H1 (cell line): Measurements from ENCODE around the gene FAM149B1. TPM values are rescaled to one million over a fixed set of nuclear protein-coding genes. Genes with fewer than 3 reads are reported as not detected.

Source experiments
- CTCF ChIA-PET: fragments of 300-600 bp; sonication (Branson Sonifier 250); formaldehyde crosslinking; loops from one replicate; lab custom pipeline; 2021; ENCODE audit not compliant: partially characterized antibody; lab: Charles Lee
- POLR2A ChIA-PET: fragments of 300-600 bp; sonication (Branson Sonifier 250); formaldehyde crosslinking; loops from one replicate; lab custom pipeline; 2021; ENCODE audit warnings: inconsistent platforms; ENCODE audit not compliant: partially characterized antibody; lab: Charles Lee
- DNase-seq, 2 experiments: peaks; one replicate each; pipeline versions ENCODE4 v3.0.0 to v3.0.0-alpha.2; 2010 to 2022; ENCODE audit warnings: low spot score in 2 of 2, low read depth in 1 of 2, mixed read lengths in 1 of 2
- FAIRE-seq: peaks from 2 replicates; lab custom pipeline; 2011; peaks lifted over from hg19 to GRCh38; lab: Jason Lieb, UNC
- H2AFZ ChIP-seq: 2 replicates; pipeline ENCODE4 v1.8.1; 2012; ENCODE audit warnings: low read length, inconsistent platforms
- H2AK5ac ChIP-seq: 2 replicates; pipeline ENCODE4 v1.6.1; 2013; ENCODE audit warnings: low read depth, low read length
- H2BK120ac ChIP-seq: replicated peaks from 2 replicates; pipeline ENCODE3; 2013; ENCODE audit warnings: low read depth, low read length, inconsistent platforms
- H2BK12ac ChIP-seq: 2 replicates; pipeline ENCODE4 v1.6.1; 2013; ENCODE audit warnings: low read depth, low read length
- H2BK15ac ChIP-seq: 2 replicates; pipeline ENCODE4 v1.6.1; 2013; ENCODE audit warnings: low read length
- H2BK20ac ChIP-seq: 2 replicates; pipeline ENCODE4 v1.6.1; 2013; ENCODE audit warnings: low read length
- H2BK5ac ChIP-seq: 2 replicates; pipeline ENCODE4 v1.6.1; 2013; ENCODE audit warnings: low read depth, low read length
- H3K14ac ChIP-seq: 2 replicates; pipeline ENCODE4 v1.6.1; 2013; ENCODE audit warnings: inconsistent platforms; ENCODE audit not compliant: insufficient read length
- H3K18ac ChIP-seq: 2 replicates; pipeline ENCODE4 v1.6.1; 2013; ENCODE audit warnings: low read length; ENCODE audit errors: extremely low read depth
- H3K23ac ChIP-seq: 2 replicates; pipeline ENCODE4 v1.6.1; 2013; ENCODE audit warnings: inconsistent platforms; ENCODE audit not compliant: insufficient read length
- H3K23me2 ChIP-seq: 2 replicates; pipeline ENCODE4 v1.6.1; 2013; ENCODE audit warnings: low read depth, low read length
- H3K27ac ChIP-seq: 2 replicates; pipeline ENCODE4 v1.6.1; 2011; ENCODE audit warnings: low read depth, low read length, inconsistent platforms
- H3K27me3 ChIP-seq, 4 experiments: replicated peaks in 1 of 4; 1 replicate in 1 of 4; 2 replicates in 3 of 4; pipeline versions ENCODE4 v1.6.1 to v1.8.1; 2011 to 2013; ENCODE audit warnings: low read length in 3 of 4, mild to moderate bottlenecking in 3 of 4, inconsistent platforms in 2 of 4, mixed read lengths in 2 of 4, moderate library complexity in 1 of 4; ENCODE audit not compliant: control insufficient read depth in 3 of 4, insufficient read depth in 3 of 4; ENCODE audit errors: extremely low read depth in 1 of 4
- H3K36me3 ChIP-seq, 4 experiments: 2 replicates each; pipeline versions ENCODE4 v1.6.1 to v1.8.1; 2011 to 2013; ENCODE audit warnings: mild to moderate bottlenecking in 4 of 4, low read length in 3 of 4, moderate library complexity in 2 of 4, control low read depth in 1 of 4, inconsistent platforms in 1 of 4; ENCODE audit not compliant: insufficient read depth in 4 of 4, control insufficient read depth in 2 of 4
- H3K4ac ChIP-seq: replicated peaks from 2 replicates; pipeline ENCODE3; 2013; ENCODE audit warnings: low read length, low read depth, mixed read lengths, inconsistent platforms; ENCODE audit not compliant: insufficient read length
- H3K4me1 ChIP-seq, 4 experiments: replicated peaks in 1 of 4; 1 replicate in 1 of 4; 2 replicates in 3 of 4; pipeline versions ENCODE4 v1.6.1 to v1.8.1; 2011 to 2013; ENCODE audit warnings: low read length in 3 of 4, inconsistent platforms in 2 of 4, mixed read lengths in 1 of 4; ENCODE audit not compliant: insufficient read depth in 4 of 4, control insufficient read depth in 3 of 4
- H3K4me2 ChIP-seq, 2 experiments: 2 replicates each; pipeline versions ENCODE4 v1.6.1 to v1.8.1; 2011 to 2013; ENCODE audit warnings: low read depth in 2 of 2, low read length in 2 of 2, control low read depth in 1 of 2, inconsistent platforms in 1 of 2, mild to moderate bottlenecking in 1 of 2; ENCODE audit not compliant: insufficient read depth in 1 of 2
- H3K4me3 ChIP-seq, 4 experiments: fragments of 200-600, 300-600 bp in 1 of 4; sonication (generic), shearing (Covaris generic), sonication (Bioruptor Twin) in 1 of 4; 2 replicates each; pipeline versions ENCODE4 v1.5.1 to v1.8.1; 2011 to 2016; ENCODE audit warnings: low read length in 4 of 4, low read depth in 3 of 4, control low read depth in 2 of 4, inconsistent platforms in 2 of 4, mild to moderate bottlenecking in 2 of 4, mixed read lengths in 1 of 4, moderate library complexity in 1 of 4; ENCODE audit not compliant: insufficient read depth in 2 of 4; ENCODE audit errors: extremely low read depth in 1 of 4
- H3K56ac ChIP-seq: replicated peaks from 2 replicates; pipeline ENCODE3; 2013; ENCODE audit warnings: low read depth, mild to moderate bottlenecking, mixed read lengths, low read length, inconsistent platforms; ENCODE audit not compliant: insufficient read length
- H3K79me1 ChIP-seq: 2 replicates; pipeline ENCODE4 v1.6.1; 2013; ENCODE audit warnings: low read depth, low read length, control low read depth
- H3K79me2 ChIP-seq, 2 experiments: 2 replicates each; pipeline versions ENCODE4 v1.6.1 to v1.8.1; 2012 to 2013; ENCODE audit warnings: low read length in 2 of 2, mild to moderate bottlenecking in 2 of 2, inconsistent platforms in 1 of 2; ENCODE audit not compliant: insufficient read depth in 2 of 2, control insufficient read depth in 1 of 2
- H3K9ac ChIP-seq, 4 experiments: replicated peaks in 1 of 4; 1 replicate in 1 of 4; 2 replicates in 3 of 4; pipeline versions ENCODE4 v1.6.1 to v1.8.1; 2011 to 2013; ENCODE audit warnings: low read depth in 3 of 4, low read length in 3 of 4, control low read depth in 2 of 4, mild to moderate bottlenecking in 2 of 4, moderate library complexity in 2 of 4, inconsistent platforms in 1 of 4; ENCODE audit errors: extremely low read depth in 1 of 4
- H3K9me3 ChIP-seq, 2 experiments: 2 replicates each; pipeline versions ENCODE4 v1.6.1 to v1.8.1; 2012 to 2013; ENCODE audit warnings: mild to moderate bottlenecking in 2 of 2, moderate library complexity in 2 of 2, control low read depth in 1 of 2, inconsistent platforms in 1 of 2, low read depth in 1 of 2, low read length in 1 of 2, mixed read lengths in 1 of 2; ENCODE audit not compliant: insufficient read depth in 2 of 2
- H4K20me1 ChIP-seq, 2 experiments: replicated peaks in 1 of 2; 2 replicates each; pipeline versions ENCODE3 to v1.8.1; 2011 to 2013; ENCODE audit warnings: inconsistent platforms in 2 of 2, low read length in 2 of 2, mild to moderate bottlenecking in 1 of 2; ENCODE audit not compliant: insufficient read depth in 2 of 2, control insufficient read depth in 1 of 2
- H4K5ac ChIP-seq: 2 replicates; pipeline ENCODE4 v1.6.1; 2013; ENCODE audit warnings: low read length, low read depth, mixed read lengths, inconsistent platforms; ENCODE audit not compliant: insufficient read length
- H4K8ac ChIP-seq: 2 replicates; pipeline ENCODE4 v1.8.0; 2013; ENCODE audit warnings: mild to moderate bottlenecking, moderate library complexity, low read length, inconsistent platforms; ENCODE audit not compliant: insufficient read depth; ENCODE audit errors: extremely low read depth
- H4K91ac ChIP-seq: replicated peaks from 2 replicates; pipeline ENCODE3; 2013; ENCODE audit warnings: low read length, mixed read lengths, inconsistent platforms; ENCODE audit not compliant: insufficient read length
- CBX5 ChIP-seq: fragments of 300-800, 300-1000 bp; sonication (generic); IDR thresholded peaks from 2 replicates; pipeline ENCODE4 v1.7.1; 2016; ENCODE audit warnings: antibody characterized with exemption, low read length, low read depth
- CHD2 ChIP-seq: IDR thresholded peaks from 2 replicates; pipeline ENCODE4 v1.6.1; 2012; ENCODE audit warnings: low read length, improper control_type of control experiment
- EZH2 ChIP-seq: fragments of 200-600 bp; sonication (generic); IDR thresholded peaks from 2 replicates; pipeline ENCODE4 v1.7.1; 2012; ENCODE audit warnings: low read depth, mild to moderate bottlenecking, moderate library complexity, low read length, inconsistent platforms; ENCODE audit not compliant: severe bottlenecking
- JUND ChIP-seq: IDR thresholded peaks from 2 replicates; pipeline ENCODE4 v1.6.1; 2011; ENCODE audit warnings: mild to moderate bottlenecking, improper control_type of control experiment, low read length
- NRF1 ChIP-seq: IDR thresholded peaks from 2 replicates; pipeline ENCODE4 v1.6.1; 2011; ENCODE audit warnings: mild to moderate bottlenecking, low read depth, low read length, improper control_type of control experiment
- RAD21 ChIP-seq, 2 experiments: IDR thresholded peaks in 1 of 2; conservative IDR thresholded peaks in 1 of 2; 2 replicates each; pipeline ENCODE4 v1.6.1; 2011; ENCODE audit warnings: low read depth in 2 of 2, low read length in 2 of 2, improper control_type of control experiment in 1 of 2, inconsistent platforms in 1 of 2, mild to moderate bottlenecking in 1 of 2, moderate library complexity in 1 of 2
- RXRA ChIP-seq: IDR thresholded peaks from 2 replicates; pipeline ENCODE4 v1.6.1; 2011; ENCODE audit warnings: low read depth, mild to moderate bottlenecking, low read length, moderate library complexity; ENCODE audit not compliant: insufficient read depth
- SIN3A ChIP-seq, 2 experiments: IDR thresholded peaks in 1 of 2; conservative IDR thresholded peaks in 1 of 2; 2 replicates each; pipeline ENCODE4 v1.6.1; 2011 to 2012; ENCODE audit warnings: low read length in 2 of 2, improper control_type of control experiment in 1 of 2, low read depth in 1 of 2, mild to moderate bottlenecking in 1 of 2
- SIRT6 ChIP-seq: IDR thresholded peaks from one replicate; pipeline ENCODE4 v1.7.1; 2012; ENCODE audit warnings: low read length, inconsistent platforms
- SIX5 ChIP-seq: IDR thresholded peaks from 2 replicates; pipeline ENCODE4 v1.6.1; 2011; ENCODE audit warnings: mild to moderate bottlenecking, low read depth, low read length
- SP2 ChIP-seq: IDR thresholded peaks from 2 replicates; pipeline ENCODE4 v1.6.1; 2012; ENCODE audit warnings: mild to moderate bottlenecking, low read length, inconsistent platforms
- TBP ChIP-seq: IDR thresholded peaks from 2 replicates; pipeline ENCODE4 v1.6.1; 2011; ENCODE audit warnings: low read depth, low read length, improper control_type of control experiment
- USF2 ChIP-seq: IDR thresholded peaks from 2 replicates; pipeline ENCODE4 v1.6.1; 2011; ENCODE audit warnings: low read length, improper control_type of control experiment
- WGBS, 2 experiments: shearing (Covaris generic) in 1 of 2; methylation state at CpG; one replicate each; pipeline versions ENCODE4 v1.1.6 to v1.1.7; 2013 to 2015; ENCODE audit warnings: low lambda C conversion rate in 2 of 2, mixed read lengths in 2 of 2, inconsistent platforms in 1 of 2, low coverage in 1 of 2, missing lambda C conversion rate in 1 of 2; ENCODE audit not compliant: insufficient replicate concordance in 2 of 2, insufficient coverage in 1 of 2, insufficient read length in 1 of 2; ENCODE audit errors: extremely low coverage in 1 of 2, missing lambda C conversion rate in 1 of 2; 5-methylcytosine and 5-hydroxymethylcytosine counted together
- polyA plus RNA-seq, 7 experiments: library from polyadenylated mRNA; depleted of rRNA in 3 of 7; stranded (reverse) in 5 of 7; unstranded in 2 of 7; fragments of >200 nt in 5 of 7; fragments of 200-250 nt in 2 of 7; gene quantifications; 1 replicate in 5 of 7; 2 replicates in 1 of 7; 4 replicates in 1 of 7; pipeline versions ENCODE4 v1.2.1 to v1.2.3, GENCODE V29; 2011 to 2013; ENCODE audit warnings: missing spikeins in 2 of 7, mixed read lengths in 2 of 7
- total RNA-seq: library from RNA; stranded (reverse); fragmentation: NEBNext Ultra II Directional; extraction: Animal tissue kit (Norgen Biotek cat#: 25700); gene quantifications from 2 replicates; pipeline ENCODE4 v1.2.1, GENCODE V29; 2021

The FAM149B1 gene
- total and polyA plus RNA-seq, 2 of the 8 experiments (the other 6 are each of a cell fraction or from before 2014, with no cell fraction given) = 16.8 to 21.9 TPM

- H2AFZ ChIP-seq = no peak overlapping the region
- no peak overlapping the region for H4K5ac ChIP-seq
- H3K23ac ChIP-seq = no peak overlapping the region
- no peak overlapping the region for H3K14ac ChIP-seq
- H3K9me3 ChIP-seq = no peaks in the 10 kb centered on the region; a peak in 1 of 4 replicates
- no peak overlapping the region for H2BK20ac ChIP-seq
- H3K4me1 ChIP-seq = no peaks in the 10 kb centered on the region; a peak in 2 of 7 replicates
- no peak overlapping the region for H4K91ac ChIP-seq
- H3K9ac ChIP-seq = no peak overlapping the region
- H2BK120ac ChIP-seq = no peak overlapping the region
- no peak for FAIRE-seq
- H3K36me3 ChIP-seq = peaks cover 2 to 16% (median 14%) of the 10 kb centered on the region in 4 experiments; a peak in 7 of 8 replicates
- no peak for DNase-seq
- H2AK5ac ChIP-seq = no peak overlapping the region
- H3K56ac ChIP-seq = no peak overlapping the region
- no peaks in the 10 kb centered on the region; the same call in 1 of the 2 replicates for H3K23me2 ChIP-seq
- peaks cover 9 to 57% of the 10 kb centered on the region in 2 experiments for H3K79me2 ChIP-seq
- no peak overlapping the region for H3K27ac ChIP-seq
- H3K18ac ChIP-seq = no peak overlapping the region
- H3K4ac ChIP-seq = no peak overlapping the region
- H2BK12ac ChIP-seq = no peak overlapping the region
- peaks cover 5% of the 10 kb centered on the region; the same call in 1 of the 2 replicates for H3K79me1 ChIP-seq
- POLR2A ChIA-PET = interaction anchor here (1.0 to 2.3 kb wide), 5 partner anchors 9 to 80 kb away, joined by 3 to 10 read pairs (median 4); partner anchors contain the start of genes DNAJC9, NUDT13 and P4HA1
- CTCF ChIA-PET = interaction anchor here (1.2 kb wide), 1 partner anchor 9 kb away, joined by 4 read pairs; no protein-coding TSS in a partner anchor
- WGBS, 2 experiments = 87% methylated on average over 2 of the region's 2 CpGs; no CpG with 5 or more reads in 1 of the 2 experiments
- H3K4me2 ChIP-seq = peak overlapping the region; percentile 70 to 77
- no peaks in the 10 kb centered on the region for H3K27me3 ChIP-seq
- peak overlapping the region; percentile 21 to 99 (median 90) for H3K4me3 ChIP-seq
- H2BK15ac ChIP-seq = no peak overlapping the region
- peaks cover 0 to 7% of the 10 kb centered on the region in 2 experiments for H4K20me1 ChIP-seq
- no peak overlapping the region for H2BK5ac ChIP-seq
- H4K8ac ChIP-seq = no peak overlapping the region
- TF ChIP-seq SP2 (no peak), SIRT6 (no peak), NRF1 (no peak), RXRA (no peak), SIN3A (conservative IDR thresholded peaks at IDR 0.05 in 1 of 2, IDR thresholded peaks at IDR 0.05 in 1 of 2; ENCODE audit: low read depth in 1 of 2, low read length in 2 of 2) (no peak), CHD2 (no peak), EZH2 (no peak), JUND (no peak), USF2 (no peak), SIX5 (no peak), RAD21 (IDR thresholded peaks at IDR 0.05 in 1 of 2, conservative IDR thresholded peaks at IDR 0.05 in 1 of 2; ENCODE audit: low read depth in 2 of 2, low read length in 2 of 2) (no peak), TBP (no peak), CBX5 (no peak)
Measured at GRCh38 chr10:73166972-73167371, 947 bp upstream of the FAM149B1 start.
